K562 (cell line): Measurements from ENCODE around the gene CSRNP3. TPM values are rescaled to one million over a fixed set of nuclear protein-coding genes. Genes with fewer than 3 reads are reported as not detected.

Experiments
- ATAC-seq: fragments of 200-7000 bp; cut with Tn5 transposase; 3 replicates; pipeline ENCODE4 v1.9.1; 2020; ENCODE audit warnings: moderate library complexity
- BruUV-seq: library from RNA; stranded (reverse); fragments of 400-500 nt; replicated peaks from 2 replicates; lab custom pipeline; 2021; lab: Mats Ljungman, UMichigan
- CTCF ChIA-PET: fragments of 300-600 bp; formaldehyde crosslinking; extraction: SDS; loops from one replicate; lab custom pipeline; 2021; ENCODE audit warnings: low intra/inter-chr PET ratio; lab: Yijun Ruan, JAX
- POLR2A ChIA-PET: fragments of 300-600, 350-650 bp; sonication (Branson Sonifier 250); formaldehyde crosslinking; extraction: SDS; loops from one replicate; lab custom pipeline; 2021; ENCODE audit warnings: antibody characterized with exemption, inconsistent platforms; lab: Yijun Ruan, JAX
- DNase-seq, 4 experiments: peaks; one replicate each; pipeline versions ENCODE4 v3.0.0 to v3.0.0-alpha.2; 2011 to 2018; ENCODE audit warnings: low spot score in 3 of 4, mixed read lengths in 3 of 4; ENCODE audit errors: extremely low read depth in 1 of 4
- FAIRE-seq: peaks from 2 replicates; lab custom pipeline; 2011; peaks lifted over from hg19 to GRCh38; lab: Jason Lieb, UNC
- H2AFZ ChIP-seq: 2 replicates; pipeline ENCODE4 v1.6.0; 2011; ENCODE audit warnings: low read depth, low read length, control low read depth, inconsistent platforms
- H3K27ac ChIP-seq: fragments of 200-600 bp; 3 replicates; pipeline ENCODE4 v1.8.0; 2011; ENCODE audit warnings: low read depth, mild to moderate bottlenecking, control low read depth, inconsistent platforms, low read length, moderate library complexity, mixed read lengths; ENCODE audit errors: extremely low read depth
- H3K27me3 ChIP-seq, 2 experiments: fragments of 300-600 bp in 1 of 2; 2 replicates in 1 of 2; 3 replicates in 1 of 2; pipeline versions ENCODE4 v1.6.0 to v1.8.0; 2011; ENCODE audit warnings: inconsistent platforms in 2 of 2, low read length in 2 of 2, mild to moderate bottlenecking in 1 of 2, mixed read lengths in 1 of 2, moderate library complexity in 1 of 2; ENCODE audit not compliant: control insufficient read depth in 2 of 2, insufficient read depth in 2 of 2
- H3K36me3 ChIP-seq: fragments of 300-600 bp; 3 replicates; pipeline ENCODE4 v1.8.0; 2011; ENCODE audit warnings: mild to moderate bottlenecking, low read length, inconsistent platforms; ENCODE audit not compliant: control insufficient read depth, insufficient read depth
- H3K4me1 ChIP-seq, 2 experiments: fragments of 200-600 bp in 1 of 2; replicated peaks in 1 of 2; 2 replicates in 1 of 2; 3 replicates in 1 of 2; pipeline versions ENCODE4 v1.5.1 to v1.8.0; 2011; ENCODE audit warnings: inconsistent platforms in 2 of 2, low read length in 2 of 2, mild to moderate bottlenecking in 1 of 2, mixed read lengths in 1 of 2, moderate library complexity in 1 of 2; ENCODE audit not compliant: control insufficient read depth in 2 of 2, insufficient read depth in 2 of 2
- H3K4me2 ChIP-seq: 2 replicates; pipeline ENCODE4 v1.6.1; 2011; ENCODE audit warnings: low read length, control low read depth, inconsistent platforms, mixed read lengths; ENCODE audit not compliant: insufficient read depth
- H3K4me3 ChIP-seq: fragments of 200-600 bp; sonication (generic), shearing (Covaris generic); 2 replicates; pipeline ENCODE4 v1.5.1; 2016; ENCODE audit warnings: control low read depth, inconsistent platforms
- H3K79me2 ChIP-seq: fragments of 200-600 bp; 3 replicates; pipeline ENCODE4 v1.8.0; 2011; ENCODE audit warnings: low read length, inconsistent platforms; ENCODE audit not compliant: control insufficient read depth, insufficient read depth
- H3K9ac ChIP-seq, 2 experiments: 2 replicates each; pipeline versions ENCODE4 v1.6.0 to v1.6.1; 2011; ENCODE audit warnings: low read depth in 2 of 2, low read length in 2 of 2, control low read depth in 1 of 2, inconsistent platforms in 1 of 2, mild to moderate bottlenecking in 1 of 2, mixed read lengths in 1 of 2; ENCODE audit not compliant: insufficient read depth in 1 of 2
- H3K9me1 ChIP-seq: one replicate; pipeline ENCODE4 v1.6.0; 2011; ENCODE audit warnings: inconsistent platforms, mild to moderate bottlenecking, low read length, moderate library complexity; ENCODE audit not compliant: control insufficient read depth, insufficient read depth
- H3K9me3 ChIP-seq: replicated peaks from 2 replicates; pipeline ENCODE4 v1.5.1; 2011; ENCODE audit warnings: low read depth, low read length, inconsistent platforms; ENCODE audit not compliant: control insufficient read depth, insufficient read depth
- H4K20me1 ChIP-seq: replicated peaks from 2 replicates; pipeline ENCODE4 v1.6.1; 2011; ENCODE audit warnings: low read length, inconsistent platforms, mixed read lengths; ENCODE audit not compliant: control insufficient read depth, insufficient read depth
- ESRRA ChIP-seq: fragments of 450-650 bp; IDR thresholded peaks from 2 replicates; pipeline ENCODE4 v1.6.1; 2014; ENCODE audit warnings: low read depth, mild to moderate bottlenecking, moderate library complexity, borderline replicate concordance
- EZH2 ChIP-seq: IDR thresholded peaks from 2 replicates; pipeline ENCODE4 v1.6.1; 2012; ENCODE audit warnings: low read depth, mild to moderate bottlenecking, inconsistent platforms, low read length, borderline replicate concordance
- HDAC3 ChIP-seq: fragments of 450-650 bp; IDR thresholded peaks from 2 replicates; pipeline ENCODE4 v1.6.1; 2018; ENCODE audit warnings: borderline replicate concordance, mild to moderate bottlenecking, moderate library complexity; ENCODE audit not compliant: partially characterized antibody
- MAFF ChIP-seq: IDR thresholded peaks from 2 replicates; pipeline ENCODE4 v1.6.1; 2012; ENCODE audit warnings: low read length, improper control_type of control experiment
- MBD2 ChIP-seq: sonication (generic); IDR thresholded peaks from 2 replicates; pipeline ENCODE4 v1.6.1; 2016; ENCODE audit warnings: low read depth, borderline replicate concordance
- PTRF ChIP-seq: fragments of 450-650 bp; IDR thresholded peaks from 2 replicates; pipeline ENCODE4 v1.6.1; 2016; ENCODE audit warnings: mild to moderate bottlenecking, missing genetic modification characterization, missing compliant biosample characterization
- THRAP3 ChIP-seq: fragments of 450-650 bp; IDR thresholded peaks from 2 replicates; pipeline ENCODE4 v1.6.1; 2016; ENCODE audit warnings: mild to moderate bottlenecking, inconsistent platforms, borderline replicate concordance
- WGBS: fragments of 100-300 bp; shearing (Covaris generic); methylation state at CpG from one replicate; pipeline ENCODE4 v1.1.6; 2016; ENCODE audit warnings: low coverage, mixed read lengths; ENCODE audit not compliant: insufficient coverage; ENCODE audit errors: missing lambda C conversion rate; 5-methylcytosine and 5-hydroxymethylcytosine counted together
- in situ Hi-C: fragments of 300-500 bp; cut with MboI; formaldehyde crosslinking; loops from 4 replicates; pipeline ENCODE4 v1.15.0; 2018; ENCODE audit warnings: inconsistent platforms, mixed read lengths
- intact Hi-C: fragments of 100-400 bp; cut with micrococcal nuclease; formaldehyde crosslinking; loops from 2 replicates; pipeline ENCODE4 v1.14.2; 2022
- polyA plus RNA-seq, 8 experiments: library from polyadenylated mRNA; depleted of rRNA in 4 of 8; stranded (reverse) in 5 of 8; unstranded in 3 of 8; fragments of >200 nt; fragmentation: Nextera tagmentation in 2 of 8; fragmentation: Illumina TruSeq in 1 of 8; extraction: Ambion mirVana in 2 of 8; extraction: Trizol in 1 of 8; gene quantifications; 2 replicates each; pipeline versions ENCODE4 v1.2.1 to v1.2.3, GENCODE V29; 2011 to 2014; ENCODE audit warnings: inconsistent platforms in 1 of 8, missing spikeins in 1 of 8
- total RNA-seq, 7 experiments: library from RNA; depleted of rRNA in 6 of 7; stranded (reverse); fragments of >200 nt in 6 of 7; fragmentation: Illumina TruSeq in 2 of 7; extraction: Trizol in 2 of 7; gene quantifications; 2 replicates each; pipeline versions ENCODE4 v1.2.1 to v1.2.3, GENCODE V29; 2011 to 2021; ENCODE audit warnings: low replicate concordance in 1 of 7
- TF ChIP-seq, protein P1 (sequence below): fragments of 250-450 bp; sonication (Bioruptor Pico); IDR thresholded peaks from 2 replicates; pipeline ENCODE4 v1.9.0; 2021; ENCODE audit warnings: mild to moderate bottlenecking
- TF ChIP-seq, protein P2 (sequence below): fragments of 450-650 bp; IDR thresholded peaks from 2 replicates; pipeline ENCODE4 v1.6.1; 2017; ENCODE audit warnings: antibody characterized with exemption, mild to moderate bottlenecking

The CSRNP3 gene
- total and polyA plus RNA-seq, 9 of the 15 experiments (the other 6 are each of a cell fraction or from before 2014, with no cell fraction given): not detected

DNA sequence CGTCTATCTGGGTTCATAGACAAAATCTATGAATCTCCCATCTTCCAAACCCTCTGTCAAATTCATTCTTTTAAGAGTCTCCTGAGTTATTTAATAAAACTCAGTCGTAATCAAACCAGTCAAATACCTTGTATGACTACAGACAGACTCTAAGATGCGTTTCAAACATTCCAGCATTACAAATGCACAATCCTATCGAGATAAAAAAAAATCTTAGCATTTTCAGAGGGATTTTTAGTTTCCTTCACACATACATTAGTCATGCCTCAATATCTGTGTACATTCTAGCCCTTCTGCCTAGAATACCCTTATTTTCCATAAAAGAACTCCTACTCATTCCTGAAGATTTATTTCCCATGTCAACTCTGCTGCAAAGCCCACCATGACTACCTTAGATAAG lies 96.5 kb downstream of the CSRNP3 start:
- BruUV-seq: no TSS peak
- Histone ChIP-seq H3K4me1 (no peaks in the 10 kb centered on the region), H3K4me3 (no peak overlapping the region), H3K79me2 (no peaks in the 10 kb centered on the region), H3K9me1 (no peaks in the 10 kb centered on the region), H3K27me3 (no peaks in the 10 kb centered on the region), H3K27ac (no peak overlapping the region)
- intact Hi-C loops (no loop called here), in situ Hi-C loops (no loop called here)
- TF ChIP-seq ESRRA: no peak
- TF ChIP-seq, protein P1, sequence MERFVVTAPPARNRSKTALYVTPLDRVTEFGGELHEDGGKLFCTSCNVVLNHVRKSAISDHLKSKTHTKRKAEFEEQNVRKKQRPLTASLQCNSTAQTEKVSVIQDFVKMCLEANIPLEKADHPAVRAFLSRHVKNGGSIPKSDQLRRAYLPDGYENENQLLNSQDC (CRISPR knock-in tag): no peak
- no peak for TF ChIP-seq PTRF (tag)
- TF ChIP-seq, protein P2, sequence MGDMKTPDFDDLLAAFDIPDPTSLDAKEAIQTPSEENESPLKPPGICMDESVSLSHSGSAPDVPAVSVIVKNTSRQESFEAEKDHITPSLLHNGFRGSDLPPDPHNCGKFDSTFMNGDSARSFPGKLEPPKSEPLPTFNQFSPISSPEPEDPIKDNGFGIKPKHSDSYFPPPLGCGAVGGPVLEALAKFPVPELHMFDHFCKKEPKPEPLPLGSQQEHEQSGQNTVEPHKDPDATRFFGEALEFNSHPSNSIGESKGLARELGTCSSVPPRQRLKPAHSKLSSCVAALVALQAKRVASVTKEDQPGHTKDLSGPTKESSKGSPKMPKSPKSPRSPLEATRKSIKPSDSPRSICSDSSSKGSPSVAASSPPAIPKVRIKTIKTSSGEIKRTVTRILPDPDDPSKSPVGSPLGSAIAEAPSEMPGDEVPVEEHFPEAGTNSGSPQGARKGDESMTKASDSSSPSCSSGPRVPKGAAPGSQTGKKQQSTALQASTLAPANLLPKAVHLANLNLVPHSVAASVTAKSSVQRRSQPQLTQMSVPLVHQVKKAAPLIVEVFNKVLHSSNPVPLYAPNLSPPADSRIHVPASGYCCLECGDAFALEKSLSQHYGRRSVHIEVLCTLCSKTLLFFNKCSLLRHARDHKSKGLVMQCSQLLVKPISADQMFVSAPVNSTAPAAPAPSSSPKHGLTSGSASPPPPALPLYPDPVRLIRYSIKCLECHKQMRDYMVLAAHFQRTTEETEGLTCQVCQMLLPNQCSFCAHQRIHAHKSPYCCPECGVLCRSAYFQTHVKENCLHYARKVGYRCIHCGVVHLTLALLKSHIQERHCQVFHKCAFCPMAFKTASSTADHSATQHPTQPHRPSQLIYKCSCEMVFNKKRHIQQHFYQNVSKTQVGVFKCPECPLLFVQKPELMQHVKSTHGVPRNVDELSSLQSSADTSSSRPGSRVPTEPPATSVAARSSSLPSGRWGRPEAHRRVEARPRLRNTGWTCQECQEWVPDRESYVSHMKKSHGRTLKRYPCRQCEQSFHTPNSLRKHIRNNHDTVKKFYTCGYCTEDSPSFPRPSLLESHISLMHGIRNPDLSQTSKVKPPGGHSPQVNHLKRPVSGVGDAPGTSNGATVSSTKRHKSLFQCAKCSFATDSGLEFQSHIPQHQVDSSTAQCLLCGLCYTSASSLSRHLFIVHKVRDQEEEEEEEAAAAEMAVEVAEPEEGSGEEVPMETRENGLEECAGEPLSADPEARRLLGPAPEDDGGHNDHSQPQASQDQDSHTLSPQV: no peak
- TF ChIP-seq EZH2: no peak
- TF ChIP-seq THRAP3: no peak
- no peak for TF ChIP-seq HDAC3
- no peak for TF ChIP-seq MBD2
- TF ChIP-seq MAFF: no peak
- TF ChIP-seq, all 486 proteins: peak for 0
- H3K4me2 ChIP-seq: no peak overlapping the region
- no peaks in the 10 kb centered on the region for H4K20me1 ChIP-seq
- no peak for DNase-seq
- no peak overlapping the region for H3K9ac ChIP-seq
- H3K9me3 ChIP-seq: no peaks in the 10 kb centered on the region; the same call in 1 of the 2 replicates
- H2AFZ ChIP-seq: no peak overlapping the region
- ATAC-seq: no peak
- WGBS: 0% methylated on average over 4 of the region's 4 CpGs
- ChIA-PET POLR2A (no interaction called here), CTCF (no interaction called here)
- FAIRE-seq: no peak
- H3K36me3 ChIP-seq: no peaks in the 10 kb centered on the region
